AG09319 (cell line): ENCODE measurements around the gene AK6.

Source experiments
- DNase-seq: peaks from one replicate; pipeline ENCODE4 v3.0.0-alpha.2; 2010; ENCODE audit warnings: low read depth; ENCODE audit errors: extremely low read depth
- TF ChIP-seq, protein P1 (sequence below): IDR thresholded peaks from 2 replicates; pipeline ENCODE4 v1.5.1; 2011; ENCODE audit warnings: low read depth, mild to moderate bottlenecking, inconsistent platforms, low read length, moderate library complexity

The AK6 gene

DNA sequence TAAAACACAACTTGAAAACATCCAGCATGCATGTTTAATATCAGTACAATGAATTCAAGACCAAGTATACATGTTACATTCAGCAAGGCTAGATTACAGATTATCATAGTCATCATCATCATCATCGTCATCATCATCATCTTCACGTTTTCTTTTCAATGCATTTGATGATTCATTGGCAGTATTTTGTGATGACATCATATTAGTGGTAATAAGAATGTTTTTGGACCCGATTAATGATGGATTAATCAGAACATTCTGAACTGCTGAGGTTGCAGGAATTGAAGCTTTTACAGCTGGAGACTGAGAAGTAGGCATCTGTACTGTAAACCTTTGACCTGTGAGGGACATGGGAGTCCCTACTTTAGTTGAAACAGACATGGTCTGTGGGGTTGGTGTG lies 4.5 kb downstream of the AK6 start:
- DNase-seq = no peak
- TF ChIP-seq, protein P1, sequence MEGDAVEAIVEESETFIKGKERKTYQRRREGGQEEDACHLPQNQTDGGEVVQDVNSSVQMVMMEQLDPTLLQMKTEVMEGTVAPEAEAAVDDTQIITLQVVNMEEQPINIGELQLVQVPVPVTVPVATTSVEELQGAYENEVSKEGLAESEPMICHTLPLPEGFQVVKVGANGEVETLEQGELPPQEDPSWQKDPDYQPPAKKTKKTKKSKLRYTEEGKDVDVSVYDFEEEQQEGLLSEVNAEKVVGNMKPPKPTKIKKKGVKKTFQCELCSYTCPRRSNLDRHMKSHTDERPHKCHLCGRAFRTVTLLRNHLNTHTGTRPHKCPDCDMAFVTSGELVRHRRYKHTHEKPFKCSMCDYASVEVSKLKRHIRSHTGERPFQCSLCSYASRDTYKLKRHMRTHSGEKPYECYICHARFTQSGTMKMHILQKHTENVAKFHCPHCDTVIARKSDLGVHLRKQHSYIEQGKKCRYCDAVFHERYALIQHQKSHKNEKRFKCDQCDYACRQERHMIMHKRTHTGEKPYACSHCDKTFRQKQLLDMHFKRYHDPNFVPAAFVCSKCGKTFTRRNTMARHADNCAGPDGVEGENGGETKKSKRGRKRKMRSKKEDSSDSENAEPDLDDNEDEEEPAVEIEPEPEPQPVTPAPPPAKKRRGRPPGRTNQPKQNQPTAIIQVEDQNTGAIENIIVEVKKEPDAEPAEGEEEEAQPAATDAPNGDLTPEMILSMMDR = no peak

DNA sequence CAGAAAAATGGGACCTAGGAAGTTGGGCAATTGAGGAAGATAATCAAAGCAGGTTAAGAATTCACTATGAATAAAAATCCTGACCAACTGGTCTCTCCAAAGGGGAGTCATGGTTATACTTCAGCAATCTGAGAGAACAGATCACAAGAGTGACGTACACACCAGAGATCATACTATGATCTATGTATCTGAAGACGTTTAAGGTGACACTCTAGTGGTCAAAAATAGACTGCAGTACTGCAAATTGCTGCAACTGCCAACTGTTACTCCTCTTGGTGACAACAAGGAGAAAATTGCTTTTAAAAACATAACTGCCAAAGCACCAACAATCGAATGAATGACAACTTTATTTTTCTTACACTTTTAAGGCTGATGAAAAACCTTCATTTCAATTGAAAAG lies 4.9 kb downstream of the AK6 start:
- no peak for DNase-seq

DNA sequence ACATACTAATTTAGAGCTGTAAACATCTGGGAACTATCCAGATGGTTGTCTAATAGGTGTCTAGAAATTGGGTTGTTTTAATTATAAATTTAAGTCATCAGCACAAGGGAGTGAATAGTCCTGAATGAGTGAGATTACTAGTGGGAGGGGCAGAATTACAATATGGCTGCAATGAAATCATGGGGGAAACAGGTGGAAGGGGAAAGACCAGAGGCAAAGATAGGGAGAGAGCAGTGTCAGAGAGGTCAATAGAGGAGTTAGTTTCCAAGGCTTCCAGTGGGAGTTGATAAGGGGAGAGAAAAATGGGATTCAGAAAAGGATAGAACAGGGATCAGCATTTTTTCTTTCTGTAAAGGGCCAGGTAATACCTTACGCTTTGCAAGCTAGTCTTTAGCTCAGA lies 8.9 kb downstream of the AK6 start:
- no peak for DNase-seq
- TF ChIP-seq, protein P1 = no peak

More for the DNA sequence above, 4.9 kb downstream of the AK6 start:
- TF ChIP-seq, protein P1 = no peak; the same call in none of the 2 replicates

DNA sequence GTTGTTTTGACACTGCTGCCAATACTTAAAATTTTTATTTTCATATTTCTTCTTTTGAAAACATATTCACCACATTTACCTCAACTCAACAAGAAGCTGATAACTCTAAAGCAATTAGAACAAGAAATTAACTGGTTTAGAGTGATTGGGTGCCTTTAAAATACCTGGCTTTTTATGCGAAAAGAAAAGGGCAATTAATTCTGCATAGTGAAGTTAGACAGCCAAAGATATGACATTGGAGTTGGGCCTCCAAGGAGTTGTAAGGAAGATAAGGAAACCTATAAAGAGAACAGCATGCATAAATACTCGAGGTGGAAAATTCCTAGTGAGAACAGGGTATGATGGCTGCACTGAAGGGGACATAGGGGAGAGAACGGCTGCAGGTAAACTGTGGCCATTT lies 9.6 kb downstream of the AK6 start:
- TF ChIP-seq, protein P1 = no peak
- DNase-seq = no peak

DNA sequence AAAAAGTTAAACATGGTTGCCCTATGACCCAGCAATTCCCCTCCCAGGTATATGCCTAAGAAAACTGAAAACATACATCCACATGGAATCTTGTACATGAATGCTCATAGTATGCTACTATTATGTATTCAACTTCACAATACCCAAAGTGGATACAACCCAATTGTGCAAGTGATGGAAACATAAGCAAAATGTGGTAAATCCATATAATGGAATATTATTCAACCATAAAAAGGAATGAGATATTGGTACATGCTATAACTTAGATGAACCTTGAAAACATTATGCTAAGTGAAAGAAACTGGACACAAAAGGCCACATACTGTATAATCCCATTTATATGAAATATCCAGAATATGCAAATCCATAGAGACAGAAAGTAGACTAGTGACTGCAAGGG lies 18.7 kb downstream of the AK6 start:
- TF ChIP-seq, protein P1 = no peak
- no peak for DNase-seq

DNA sequence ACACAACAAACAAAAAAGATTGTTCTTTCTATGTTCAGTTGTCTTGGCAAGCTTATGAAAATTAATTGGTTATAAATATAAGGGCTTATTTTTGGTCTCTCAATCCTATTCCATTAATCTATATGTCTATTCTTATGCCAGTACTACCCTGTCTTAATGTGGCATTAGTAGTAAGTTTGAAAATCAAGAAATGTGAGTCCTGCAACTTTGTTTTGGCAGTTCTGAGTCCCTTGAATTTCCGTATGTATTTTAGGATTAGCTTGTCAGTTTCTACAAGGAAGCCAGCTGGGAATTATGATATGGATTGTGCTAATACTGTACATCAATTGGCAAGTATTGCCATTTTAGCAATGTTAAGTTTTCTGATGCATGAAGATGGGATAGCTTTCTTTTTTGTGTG lies 26.2 kb downstream of the AK6 start:
- TF ChIP-seq, protein P1 = no peak
- DNase-seq = no peak

DNA sequence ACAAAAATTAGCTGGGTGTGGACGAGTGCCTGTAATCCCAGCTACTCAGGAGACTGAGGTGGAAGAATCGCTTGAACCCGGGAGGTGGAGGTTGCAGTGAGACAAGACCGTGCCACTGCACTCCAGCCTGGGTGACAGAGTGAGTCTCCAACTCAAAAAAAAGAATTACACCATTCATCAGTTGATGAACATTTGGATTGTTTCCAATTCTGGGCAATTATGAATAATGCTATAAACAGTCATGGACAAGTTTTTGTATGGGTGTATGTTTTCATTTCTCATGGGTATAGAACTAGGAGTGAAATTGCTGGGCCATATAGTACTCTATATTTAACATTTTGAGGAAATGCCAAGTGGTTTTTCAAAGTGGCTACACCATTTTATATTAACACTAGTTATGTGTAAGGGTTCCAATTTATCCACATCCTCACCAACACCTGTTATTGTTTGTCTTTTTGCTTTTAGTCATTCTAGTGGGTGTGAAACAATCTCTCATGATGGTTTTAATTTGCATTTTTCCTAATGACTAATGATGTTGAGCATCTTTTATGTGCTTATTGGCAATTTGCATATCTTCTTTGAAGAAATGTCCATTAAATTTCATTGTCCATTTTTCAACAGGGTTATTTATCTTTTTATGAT lies 27.7 kb downstream of the AK6 start:
- DNase-seq = no peak

More for the DNA sequence above, 27.7 kb downstream of the AK6 start:
- TF ChIP-seq, protein P1 = no peak
